Hematopoietic multipotent progenitor cell treated with erythropoietin and hydrocortisone succinate and interleukin-3 and kit ligand, for 4 days (in vitro differentiated cells): ENCODE measurements around the gene CD34.

Source experiments
- DNase-seq: peaks from one replicate; pipeline ENCODE4 v3.0.0-alpha.2; 2015

CD34 gene

DNA sequence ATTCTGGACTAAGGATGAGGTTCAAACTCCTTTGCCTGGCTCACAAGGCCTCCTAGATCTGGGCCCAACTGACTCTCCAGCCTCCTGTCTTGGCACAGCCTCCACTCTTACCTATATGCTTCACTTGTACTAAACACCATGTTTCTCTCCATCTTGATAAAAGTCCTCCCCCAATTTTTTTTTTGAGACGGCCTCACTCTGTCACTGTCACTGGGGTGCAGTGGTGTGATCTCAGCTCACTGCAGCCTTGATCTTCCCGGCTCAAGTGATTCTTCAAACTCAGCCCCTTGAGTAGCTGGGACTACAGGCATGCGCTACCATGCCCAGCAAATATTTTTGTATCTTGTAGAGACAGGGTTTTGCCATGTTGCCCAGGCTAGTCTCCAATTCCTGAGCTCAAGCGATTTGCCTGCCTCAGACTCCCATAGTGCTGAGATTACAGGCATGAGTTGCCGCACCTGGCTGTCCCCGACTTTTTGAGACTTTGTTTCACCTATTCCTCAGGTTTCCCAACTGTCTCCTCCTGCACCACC, 39.7 kb downstream of the CD34 start:
- DNase-seq = no peak

DNA sequence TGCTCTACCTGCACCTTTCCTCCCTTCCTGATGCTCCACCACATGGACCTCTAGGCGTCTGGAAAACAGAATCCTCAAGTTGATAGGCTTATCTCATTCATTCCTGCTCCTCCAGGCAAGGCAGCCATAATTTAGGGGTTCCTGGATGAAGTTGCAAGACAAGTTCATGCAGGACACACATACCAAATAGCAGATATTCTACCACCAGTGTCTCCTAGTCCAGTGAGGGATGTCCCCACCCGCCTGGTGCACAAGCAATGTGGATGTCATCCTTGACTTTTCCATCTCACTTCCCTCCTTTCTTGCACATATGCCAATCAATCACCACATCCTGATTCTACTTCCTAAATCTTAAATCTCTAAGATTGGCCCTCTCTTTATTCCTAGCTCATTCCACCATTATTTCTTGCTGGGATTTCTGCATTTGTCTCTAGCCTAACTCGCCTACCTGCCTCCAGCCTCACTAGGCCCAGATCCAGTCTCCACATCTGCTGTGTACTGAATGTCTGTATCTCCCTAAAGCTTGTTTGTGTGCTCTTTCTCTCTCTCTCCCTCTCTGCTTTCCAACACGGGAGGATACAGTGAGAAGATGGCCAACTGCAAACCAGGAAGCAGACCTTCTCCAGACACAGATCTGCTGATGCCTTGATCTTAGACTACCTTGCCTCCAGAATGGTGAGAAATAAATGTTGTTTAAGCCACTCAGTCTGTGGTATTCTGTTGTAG, 40.5 kb downstream of the CD34 start:
- DNase-seq = no peak

DNA sequence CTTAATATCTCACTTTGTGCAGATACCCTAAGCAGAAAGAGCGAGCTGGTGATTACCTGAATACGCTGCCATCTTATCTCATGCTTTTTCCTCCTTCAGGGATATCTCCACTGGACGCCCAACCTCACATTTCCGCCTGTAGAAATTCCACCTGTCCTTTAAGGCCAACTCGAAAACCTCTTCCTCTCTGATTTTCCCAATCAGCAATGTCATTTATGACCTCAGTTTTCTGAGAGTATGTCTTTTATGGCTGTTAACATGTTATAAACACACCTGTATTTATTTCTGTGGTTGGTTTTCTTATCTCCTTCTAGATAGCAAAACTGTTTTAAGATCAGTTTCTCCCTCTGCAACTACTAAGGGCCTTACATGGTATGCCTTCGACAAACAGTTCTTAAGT, 41.1 kb downstream of the CD34 start:
- no peak for DNase-seq

DNA sequence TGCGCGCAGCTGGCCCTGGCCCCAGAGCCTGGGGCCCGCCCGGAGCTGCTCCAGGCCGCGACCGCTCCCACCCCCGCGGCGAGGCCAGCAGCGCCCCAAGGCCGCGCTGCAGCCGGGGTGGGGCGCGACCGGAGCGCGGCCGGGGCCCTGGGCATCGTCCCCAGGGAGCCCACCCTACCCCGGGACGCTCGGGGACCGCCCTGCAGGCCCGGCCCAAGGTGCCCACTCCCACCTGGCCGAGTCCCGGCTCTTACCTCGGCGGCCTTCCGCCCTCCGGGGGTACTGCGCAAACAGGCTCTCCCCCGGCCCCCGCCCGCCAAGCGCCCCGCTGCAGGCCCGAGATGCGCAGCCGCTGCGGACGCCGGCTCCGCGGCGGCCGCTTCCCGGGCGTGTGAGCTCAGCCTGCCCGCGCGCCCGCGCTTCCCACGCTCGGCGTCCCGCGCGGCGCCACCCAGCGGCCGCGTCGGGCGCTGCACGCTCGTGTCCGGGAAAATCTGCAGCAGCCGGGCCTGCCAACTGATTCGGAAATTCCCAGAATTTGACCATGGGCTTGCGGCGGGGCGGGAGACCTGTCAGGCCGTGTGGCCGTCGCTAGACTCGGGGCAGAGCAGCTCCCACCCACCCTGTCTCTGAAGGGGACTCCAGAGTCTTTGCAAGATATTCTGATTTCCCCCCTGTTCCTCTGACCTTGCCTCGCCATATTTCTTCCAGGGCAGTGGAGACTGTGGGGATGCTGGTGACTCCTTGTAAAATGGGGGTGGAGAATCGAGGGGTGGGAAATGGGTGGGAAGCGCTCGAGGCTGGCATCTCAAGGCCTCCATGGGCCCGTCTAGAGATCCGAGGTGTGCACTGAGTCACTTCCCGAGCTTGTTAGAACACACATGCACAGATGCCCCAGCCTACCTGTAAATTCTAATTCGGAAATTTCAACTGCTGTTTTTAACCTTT, 41.9 kb downstream of the CD34 start:
- DNase-seq = peak; percentile 83

DNA sequence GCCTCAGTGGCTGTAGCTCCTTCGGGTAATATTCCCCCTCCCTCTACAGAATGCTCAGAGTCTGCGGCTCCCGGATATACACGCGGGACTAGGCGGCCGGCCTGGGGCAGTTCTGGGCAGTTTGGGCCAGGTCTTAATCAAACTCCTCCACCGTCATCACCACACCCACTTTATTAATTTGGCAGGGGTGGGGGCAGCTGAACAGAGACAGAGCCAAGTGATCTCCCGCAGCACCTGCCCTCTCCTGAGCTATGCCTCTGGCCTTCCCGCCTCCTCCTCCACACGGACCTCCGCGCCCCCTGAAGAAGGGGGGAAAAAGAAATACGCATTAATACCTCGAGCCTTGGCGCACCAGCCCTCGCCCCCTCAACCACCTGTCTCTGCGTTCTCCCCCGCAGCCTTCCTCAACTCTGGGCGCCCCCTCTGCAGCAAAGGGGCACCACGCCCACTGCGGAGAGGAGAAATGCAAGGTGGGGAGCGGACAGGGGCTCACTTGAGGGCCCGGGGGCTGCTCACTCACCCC, 42.6 kb downstream of the CD34 start:
- peak; percentile 80 for DNase-seq

DNA sequence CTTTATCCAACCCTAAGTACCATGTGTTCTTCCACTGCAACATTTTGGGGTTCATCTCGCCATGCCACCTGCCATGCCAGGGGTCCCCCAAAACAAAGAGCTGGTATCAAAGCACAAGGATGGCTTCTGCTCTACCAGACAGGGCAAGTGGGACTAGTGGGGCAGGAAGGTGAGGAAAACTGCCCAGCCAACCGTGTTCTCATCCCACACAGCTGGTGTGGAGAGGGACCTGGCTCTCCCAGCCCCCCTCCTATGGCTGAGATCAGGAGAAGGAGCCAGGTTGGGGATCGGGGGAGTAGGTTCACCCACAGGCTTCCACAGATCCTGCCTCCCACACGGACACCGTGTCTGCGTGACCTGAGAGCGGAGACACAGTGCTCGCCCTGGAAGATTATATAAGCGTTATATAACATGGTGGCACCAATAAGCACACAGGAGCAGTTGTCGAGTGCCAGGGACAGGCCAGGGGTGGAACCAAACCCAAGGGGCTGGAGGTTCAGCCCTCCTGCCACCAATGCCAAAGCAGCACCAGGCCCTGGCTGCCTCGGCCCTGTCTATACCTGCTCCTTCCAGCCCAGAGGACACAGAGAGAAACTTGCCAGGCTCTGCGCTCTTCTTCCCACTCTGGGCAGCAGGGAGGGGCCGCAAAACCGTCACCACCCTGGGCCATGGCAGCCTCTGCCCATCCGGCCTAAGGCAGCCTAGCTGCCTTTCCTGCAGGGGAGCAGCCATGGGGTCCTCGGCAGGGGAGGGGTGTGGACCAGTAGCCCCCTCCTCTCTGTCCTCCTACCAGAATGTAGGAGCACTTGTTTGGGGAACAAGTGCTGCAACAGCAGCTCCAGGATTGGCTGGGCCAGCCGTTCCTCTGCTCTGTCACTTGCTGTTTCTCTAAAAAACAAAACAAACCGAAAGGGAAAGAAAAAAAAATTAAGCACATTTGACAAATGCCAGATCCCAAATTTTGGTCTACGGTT, 43.5 kb downstream of the CD34 start:
- DNase-seq = peak; percentile 59

DNA sequence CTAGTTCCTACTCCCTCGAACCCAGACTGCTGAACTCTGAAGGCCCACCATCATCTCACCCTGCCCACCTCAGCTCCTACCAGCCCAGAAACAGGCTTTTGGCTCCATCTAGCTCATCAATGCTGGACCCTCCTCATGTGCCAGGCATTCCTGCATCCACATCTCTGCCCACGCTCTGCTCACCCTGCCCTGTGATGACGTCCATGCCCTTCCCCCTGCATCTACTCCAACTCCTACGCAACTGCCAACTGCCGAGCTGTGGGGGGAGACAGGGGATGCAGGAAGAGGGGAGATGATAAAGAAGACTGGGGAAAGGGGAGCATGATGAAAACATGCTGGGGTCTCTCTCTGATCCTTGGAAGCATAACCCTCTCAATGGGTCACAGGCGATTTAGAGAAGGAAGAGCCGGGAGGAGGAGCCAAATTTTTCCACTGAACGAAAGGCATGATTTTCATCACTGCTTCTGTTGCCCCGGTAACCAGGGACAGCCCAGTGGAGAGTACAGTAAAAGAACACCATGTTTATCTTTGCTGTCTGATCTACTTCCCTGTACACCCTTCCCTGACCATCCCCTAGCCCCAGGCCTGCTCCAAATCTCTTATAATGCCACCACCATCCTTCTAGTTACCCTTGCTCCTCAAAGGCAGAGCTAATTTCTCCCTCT, 44.3 kb downstream of the CD34 start:
- DNase-seq = peak; percentile 81

DNA sequence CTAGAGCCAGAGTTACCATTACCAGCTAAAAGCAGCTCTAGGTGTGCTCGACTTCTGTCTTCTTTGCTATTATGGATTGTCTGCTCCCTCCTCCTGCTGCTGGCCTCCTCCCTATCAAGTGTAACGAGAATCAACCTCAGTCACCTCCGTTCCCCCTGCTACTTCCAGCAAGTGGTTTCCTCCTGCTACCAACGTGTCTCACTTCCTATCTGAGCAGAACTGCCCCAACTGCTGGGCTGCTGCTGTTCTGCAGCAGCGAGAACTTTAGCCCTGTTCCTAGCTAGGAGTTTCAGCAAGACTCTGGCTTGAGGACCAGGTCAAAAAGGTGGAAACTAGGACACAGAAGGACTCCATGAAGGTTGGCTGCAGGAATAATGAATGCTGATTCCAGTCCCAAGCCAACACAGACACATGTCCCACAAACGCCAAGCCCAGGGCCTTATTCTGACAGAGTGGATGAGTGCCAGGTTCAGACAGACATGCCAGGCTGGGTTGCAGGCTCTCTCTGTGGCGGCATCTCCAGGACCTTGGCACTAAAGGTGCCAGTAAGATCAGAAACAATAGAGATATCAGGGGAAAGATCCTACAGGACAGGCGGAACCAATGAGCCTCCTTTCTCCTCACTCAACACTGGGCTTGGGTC, 46.9 kb downstream of the CD34 start:
- peak; percentile 90 for DNase-seq

DNA sequence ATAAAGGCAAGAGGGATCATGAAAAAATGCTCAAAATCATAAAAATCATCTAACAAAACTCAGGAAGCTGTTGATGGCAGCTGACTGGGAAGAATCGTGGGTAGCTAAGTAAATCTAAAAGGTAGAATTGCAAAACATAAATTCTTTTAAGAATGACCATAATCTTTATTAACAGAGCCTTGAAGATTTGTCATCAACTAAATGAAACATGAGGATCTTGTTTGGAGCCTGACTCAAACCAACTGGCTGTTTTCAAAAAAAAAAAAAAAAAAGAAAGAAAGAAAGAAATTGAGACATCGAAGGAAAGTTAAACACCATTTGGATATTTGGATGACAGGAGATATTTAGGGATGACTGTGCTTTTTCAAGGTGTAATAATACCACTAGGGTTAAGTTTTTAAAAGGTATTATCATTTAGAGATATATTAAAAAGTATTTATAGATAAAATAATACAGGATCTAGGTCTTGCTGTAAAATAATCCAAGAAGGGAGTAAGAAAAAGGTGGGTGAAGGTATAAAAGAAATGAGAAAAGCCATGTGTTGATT, 48.6 kb downstream of the CD34 start:
- no peak for DNase-seq

DNA sequence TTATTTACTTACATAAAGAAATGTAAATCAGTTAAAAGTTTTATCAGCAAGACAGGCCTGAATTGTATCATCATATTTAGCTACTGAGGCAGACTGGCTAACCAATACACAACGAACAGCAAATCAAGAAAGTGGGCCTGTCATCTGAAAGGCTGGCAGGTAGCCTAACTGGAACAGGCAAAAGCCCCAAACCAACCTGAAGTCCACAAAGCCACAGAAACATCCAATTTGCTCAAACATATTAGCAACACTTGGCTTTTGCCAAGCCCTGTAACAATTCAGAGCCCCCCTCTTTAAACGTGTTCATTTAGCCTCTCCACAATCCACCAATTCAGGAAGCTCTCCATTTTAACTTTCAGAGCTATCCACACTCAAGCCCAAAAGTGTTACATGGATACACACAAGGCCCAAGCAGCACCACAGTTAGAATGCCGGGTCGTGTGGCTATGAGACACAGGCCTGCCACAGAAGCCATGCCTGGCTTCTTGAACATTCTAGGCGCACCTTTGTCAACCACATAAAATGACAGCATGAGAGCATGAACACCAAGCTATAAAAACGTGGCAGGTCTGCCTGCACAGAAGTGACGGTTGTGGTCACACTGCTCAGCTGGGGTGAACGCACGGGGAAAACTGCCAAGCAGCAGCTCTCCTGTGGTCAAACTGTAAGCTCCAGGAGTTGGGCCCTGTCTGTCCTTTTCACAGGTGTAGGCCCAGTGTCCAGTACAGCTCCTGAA, 49.3 kb downstream of the CD34 start:
- DNase-seq = peak; percentile 81

DNA sequence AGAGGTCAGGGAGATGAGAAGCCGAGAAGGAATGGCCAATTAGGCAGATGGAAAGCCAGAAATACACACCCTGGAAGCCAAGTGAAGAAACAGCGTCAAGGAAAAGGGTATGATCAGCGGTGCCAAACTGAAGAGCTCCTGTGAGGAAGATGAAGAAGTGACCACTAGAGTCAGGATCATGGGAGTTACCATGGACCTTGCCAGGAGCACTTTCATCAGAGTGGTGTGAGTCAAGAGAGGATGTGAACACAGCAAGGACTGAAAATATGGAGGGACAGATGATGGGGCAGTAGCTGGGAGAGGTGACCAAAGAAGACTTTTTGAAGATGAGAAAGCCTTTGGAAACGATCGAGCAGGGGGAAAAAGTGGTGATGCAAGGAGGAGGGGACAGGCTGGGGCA, 50.4 kb downstream of the CD34 start:
- no peak for DNase-seq

DNA sequence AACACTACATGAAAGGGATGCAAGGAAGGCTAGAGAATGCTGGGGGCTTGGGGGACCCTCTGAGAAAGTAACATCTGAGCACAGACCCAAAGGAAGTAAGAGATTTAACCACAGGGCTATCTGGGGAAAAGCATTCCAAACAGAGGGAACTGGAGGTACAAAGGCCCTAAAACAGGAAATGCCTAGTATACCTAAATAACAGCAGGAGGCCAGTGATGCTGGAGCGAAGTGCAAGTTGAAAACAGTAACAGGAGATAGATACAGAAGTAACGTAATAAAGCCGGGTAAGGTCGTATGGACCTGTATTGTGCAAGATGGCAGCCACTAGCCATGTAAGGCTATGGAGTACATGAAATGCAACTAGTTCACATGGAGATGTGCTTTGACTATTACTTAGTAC, 52.1 kb downstream of the CD34 start:
- DNase-seq = no peak

DNA sequence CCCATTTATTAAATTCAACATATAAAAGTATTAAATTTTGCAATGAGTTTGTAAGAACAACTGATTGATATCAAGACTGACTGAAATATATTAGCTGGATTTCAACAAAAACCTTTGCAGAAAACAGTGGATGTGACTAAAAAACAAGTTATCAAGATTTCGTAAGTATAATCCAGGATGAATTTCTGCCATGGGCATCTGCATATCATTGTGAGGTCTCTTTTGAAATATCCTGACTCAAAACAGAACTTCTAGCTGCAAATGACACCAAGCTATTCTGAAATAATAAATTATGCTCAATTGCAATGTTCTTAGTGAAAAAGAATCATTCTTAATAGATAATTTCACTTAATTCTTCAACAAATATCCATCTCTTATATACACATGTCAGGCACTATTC, 52.6 kb downstream of the CD34 start:
- no peak for DNase-seq

DNA sequence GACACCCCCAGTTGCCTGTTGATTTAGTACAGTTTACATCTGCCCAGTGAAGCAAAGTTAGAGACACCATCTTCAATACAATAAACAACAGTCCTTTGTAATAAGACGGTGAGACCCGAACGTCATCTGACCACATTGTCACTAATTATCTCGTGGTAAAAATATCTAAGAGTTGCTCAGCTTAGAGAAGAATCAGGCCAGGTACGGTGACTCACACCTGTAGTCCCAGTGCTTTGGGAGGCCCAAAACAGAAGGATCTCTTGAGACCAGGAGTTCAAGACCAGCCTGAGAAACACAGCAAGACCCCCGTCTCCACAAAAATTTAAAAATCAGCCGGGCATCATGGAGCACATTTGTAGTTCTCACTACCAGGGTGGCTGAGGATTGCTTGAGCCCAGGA, 53.5 kb downstream of the CD34 start:
- no peak for DNase-seq

DNA sequence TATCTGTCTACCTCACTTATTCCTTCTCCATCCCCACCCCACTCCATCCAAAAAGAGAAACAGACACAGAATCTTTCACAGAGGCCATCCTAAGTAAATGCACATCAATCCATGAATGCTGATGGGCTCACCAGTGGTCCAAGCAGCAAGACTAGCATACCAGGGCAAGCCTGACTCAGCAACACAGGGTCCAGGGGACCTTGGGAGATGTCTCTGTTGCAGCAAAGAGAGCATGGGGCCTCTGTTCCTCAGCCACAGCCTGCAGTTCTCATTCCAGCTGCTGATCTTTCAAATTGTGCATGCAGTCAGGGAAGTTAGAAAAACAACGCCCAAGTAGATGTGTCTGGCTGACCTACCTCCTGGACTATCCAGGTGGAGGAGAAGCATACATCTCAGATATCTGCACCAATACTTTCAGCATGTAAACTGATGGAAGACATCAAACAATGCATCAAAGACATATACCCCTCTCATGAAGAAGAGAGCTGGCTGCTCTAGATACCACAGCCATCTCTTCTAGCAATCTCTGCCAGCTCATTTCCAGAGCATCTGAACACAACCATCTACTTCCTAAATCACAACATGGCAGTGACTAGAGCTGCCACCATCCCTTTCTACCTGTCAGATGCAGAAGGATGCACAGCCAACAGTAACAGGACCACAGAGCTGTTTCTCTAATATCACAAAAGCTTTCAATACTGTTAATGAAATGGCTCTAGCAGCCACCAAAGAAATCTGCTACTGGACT, 54.5 kb downstream of the CD34 start:
- DNase-seq = no peak

DNA sequence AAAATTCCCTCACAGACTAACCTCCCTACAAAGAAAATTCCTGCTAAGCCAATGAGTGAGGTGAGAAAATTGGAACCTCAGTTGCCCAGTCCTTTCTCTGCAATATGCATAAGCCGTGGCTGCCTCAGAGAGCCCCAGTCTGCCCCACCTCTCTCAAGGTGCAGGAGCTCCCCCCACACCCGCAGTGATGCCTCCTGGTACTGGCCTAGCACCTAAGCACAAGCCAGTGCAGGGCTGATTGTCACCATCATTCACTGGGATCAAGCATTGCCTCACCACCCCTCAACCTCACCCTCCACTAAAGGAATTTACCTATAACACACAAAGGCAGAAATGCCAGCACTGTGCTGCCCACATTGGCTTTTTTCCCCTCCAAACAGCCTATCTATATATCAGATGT, 56.9 kb downstream of the CD34 start:
- DNase-seq = no peak

DNA sequence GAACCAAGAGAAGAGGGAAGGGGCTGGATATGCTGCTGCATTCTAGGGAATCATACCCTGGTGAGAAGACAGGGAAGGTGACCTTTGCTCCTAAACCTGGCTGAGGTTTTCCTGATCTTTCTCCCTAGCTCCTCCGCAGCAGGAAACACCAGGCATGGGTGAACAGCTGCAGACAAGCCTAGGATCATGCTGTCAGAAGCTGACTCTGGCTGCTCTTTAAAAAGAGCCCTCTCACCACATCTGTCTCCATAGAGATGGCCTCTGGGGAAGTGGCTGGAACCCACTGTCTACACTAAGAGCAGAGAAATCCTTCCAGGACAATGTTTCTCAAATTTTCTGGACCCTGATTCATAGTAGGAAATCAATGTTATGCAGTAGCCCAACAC, 57.6 kb downstream of the CD34 start:
- peak; percentile 46 for DNase-seq

DNA sequence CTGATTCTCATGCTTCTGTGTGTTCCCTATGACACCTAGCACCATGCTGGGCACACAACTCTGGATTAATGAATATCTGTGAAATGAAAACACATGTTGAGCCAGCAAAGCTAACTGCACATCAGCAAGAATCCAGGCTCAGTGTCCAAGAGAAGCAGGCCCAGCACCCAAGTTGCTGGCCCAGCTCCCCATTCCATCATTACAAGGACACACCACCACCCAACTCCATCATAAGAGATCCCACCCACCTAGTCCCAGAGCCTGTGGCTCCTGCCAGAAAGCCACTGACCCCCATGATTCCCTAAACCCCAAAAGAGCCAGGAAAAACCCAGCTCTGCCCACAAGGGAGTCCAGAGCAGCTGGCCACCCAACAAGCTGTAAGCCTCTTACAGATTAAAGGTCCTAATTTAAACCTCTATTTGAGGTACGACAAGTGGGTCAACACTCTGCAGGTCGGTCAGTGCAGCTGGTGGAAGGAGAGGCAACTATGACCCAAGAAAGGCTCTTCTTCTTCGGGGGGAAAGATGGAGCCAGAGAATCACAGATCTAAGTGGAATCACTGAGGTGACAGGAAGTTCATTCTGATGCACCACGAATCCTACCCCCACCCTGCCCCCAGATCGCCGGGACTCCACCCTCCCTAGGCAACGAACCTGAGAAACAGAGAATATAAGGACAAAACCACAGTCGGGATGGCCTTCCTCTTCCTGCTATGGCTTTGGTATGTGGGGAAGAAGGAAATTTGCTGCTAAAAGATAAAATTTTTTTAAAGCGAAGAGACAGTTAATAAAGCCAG, 58.2 kb downstream of the CD34 start:
- DNase-seq = no peak

DNA sequence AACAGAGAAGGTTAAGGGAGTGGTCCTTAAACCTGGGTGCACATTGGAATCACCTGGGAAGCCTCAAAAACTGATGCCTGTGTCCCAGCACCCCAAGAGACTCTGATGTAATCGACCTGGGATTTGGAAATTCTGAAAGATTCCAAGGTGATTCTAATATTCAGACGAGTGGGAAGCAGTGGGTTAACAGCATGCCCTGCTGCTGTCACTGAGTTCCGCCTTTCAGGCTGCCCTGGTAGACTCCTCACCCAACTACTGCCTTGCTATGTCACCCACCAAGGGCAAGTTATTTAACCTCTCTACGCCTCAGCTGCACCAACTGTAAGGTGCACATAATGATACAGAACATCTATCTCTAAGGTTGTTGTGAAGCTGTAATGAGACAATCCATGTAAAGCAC, 59.2 kb downstream of the CD34 start:
- no peak for DNase-seq
